Measurements from ENCODE around the gene DPP10.
"Not testable (repeated sequence)": the region's sequence is repeated elsewhere in the genome, so short reads cannot be mapped to it uniquely, and the experiment has no call there.

Gene DPP10

DNA sequence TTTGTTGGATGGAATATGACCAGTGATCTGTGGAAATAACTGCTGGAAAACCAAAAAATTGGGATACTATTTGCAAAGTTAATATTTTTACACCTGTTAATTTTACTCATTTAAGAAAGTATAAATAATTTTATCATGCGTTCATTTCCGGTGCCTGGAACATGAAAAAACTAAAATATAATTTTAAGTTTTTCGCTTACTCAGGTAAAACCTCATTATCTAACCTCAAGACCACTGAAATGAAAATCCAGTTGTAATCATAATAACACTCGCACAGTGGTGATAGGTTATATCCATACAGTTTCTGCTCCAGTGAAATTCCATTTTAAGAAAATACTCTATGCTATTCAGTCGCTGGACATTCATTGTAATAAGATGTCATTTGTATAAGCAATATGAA is 517.9 kb downstream of the DPP10 start:
- DNase-seq (ENCODE audit: low read depth, low spot score) = no peak

DNA sequence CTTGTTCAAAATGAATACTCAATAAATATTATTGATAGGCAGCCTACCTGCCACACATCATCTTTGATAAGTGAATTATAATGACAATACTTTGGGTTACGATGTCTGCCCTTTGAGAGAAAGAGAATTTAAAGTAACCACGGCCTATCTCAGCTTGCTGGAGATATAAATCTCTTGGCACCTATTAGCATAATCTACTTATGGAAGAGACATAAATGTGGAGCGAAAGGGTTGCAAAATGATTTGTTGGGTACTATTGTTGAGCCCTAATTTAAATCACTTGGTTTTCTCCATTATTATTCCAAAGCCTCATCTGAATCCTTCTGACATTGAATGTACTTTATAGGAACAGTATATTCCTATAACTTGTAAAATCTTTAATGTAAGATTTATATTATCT is 520.1 kb downstream of the DPP10 start:
- no peak for DNase-seq (ENCODE audit: low read depth, low spot score)

DNA sequence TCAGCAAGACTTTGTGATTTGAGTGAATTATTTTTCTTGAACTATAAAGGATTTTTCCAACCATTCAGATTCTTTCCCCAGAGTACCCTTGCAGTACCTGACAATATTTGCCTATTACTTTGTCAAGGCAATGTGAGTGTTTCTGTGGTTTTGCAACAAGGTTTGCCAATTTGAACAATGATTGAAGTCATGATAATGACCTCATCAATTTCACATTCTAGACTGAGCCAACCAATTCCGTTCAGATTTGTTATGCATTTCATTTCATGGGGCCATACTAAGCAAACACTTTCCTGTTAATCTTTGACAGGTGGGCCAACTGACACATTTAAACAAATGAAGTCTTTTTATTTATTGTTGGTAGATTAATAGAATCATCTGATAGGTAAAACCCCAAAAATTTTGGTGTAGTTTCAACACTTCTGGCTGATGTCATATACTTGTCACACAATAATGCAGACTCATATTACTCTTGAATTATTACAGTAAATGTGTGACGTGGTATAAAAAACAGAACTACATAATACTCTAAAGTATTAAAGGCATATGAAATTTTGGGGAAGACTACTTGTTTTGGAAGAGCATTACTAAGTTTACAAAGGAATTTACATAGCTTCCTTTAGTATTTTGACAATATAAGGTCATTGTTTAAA is 526.4 kb downstream of the DPP10 start:
- DNase-seq (ENCODE audit: low read depth, low spot score) = no peak

- not testable (repeated sequence) for DNase-seq (ENCODE audit: low read depth, low spot score)
Observed at GRCh38 chr2:115004321-115004720, 561.9 kb downstream of the DPP10 start.

DNA sequence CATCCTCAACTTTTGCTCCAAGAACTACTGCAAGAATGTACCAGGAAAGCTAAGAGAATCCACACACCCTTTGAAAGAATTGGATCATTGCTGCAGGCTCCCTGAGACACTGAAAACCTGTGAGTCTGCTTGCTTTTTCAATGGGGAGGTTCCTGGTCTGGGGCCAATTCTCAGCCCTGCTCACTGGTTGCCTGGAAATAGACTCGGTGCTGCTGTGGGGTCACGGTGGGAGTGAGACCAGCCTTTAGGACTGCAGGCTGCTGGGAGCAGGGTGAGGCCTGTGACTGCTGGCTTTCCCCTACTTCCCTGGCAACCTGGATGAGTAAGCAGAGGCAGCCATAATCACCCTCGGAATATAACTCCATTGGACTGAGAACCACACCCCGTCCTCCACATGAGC is 569.3 kb downstream of the DPP10 start:
- DNase-seq (ENCODE audit: low read depth, low spot score) = no peak

- not testable (repeated sequence) for DNase-seq (ENCODE audit: low read depth, low spot score)
Observed at GRCh38 chr2:115022013-115022412, 579.6 kb downstream of the DPP10 start.

- DNase-seq (ENCODE audit: low read depth, low spot score) = no peak
Observed at GRCh38 chr2:115034801-115035200, 592.4 kb downstream of the DPP10 start.

DNA sequence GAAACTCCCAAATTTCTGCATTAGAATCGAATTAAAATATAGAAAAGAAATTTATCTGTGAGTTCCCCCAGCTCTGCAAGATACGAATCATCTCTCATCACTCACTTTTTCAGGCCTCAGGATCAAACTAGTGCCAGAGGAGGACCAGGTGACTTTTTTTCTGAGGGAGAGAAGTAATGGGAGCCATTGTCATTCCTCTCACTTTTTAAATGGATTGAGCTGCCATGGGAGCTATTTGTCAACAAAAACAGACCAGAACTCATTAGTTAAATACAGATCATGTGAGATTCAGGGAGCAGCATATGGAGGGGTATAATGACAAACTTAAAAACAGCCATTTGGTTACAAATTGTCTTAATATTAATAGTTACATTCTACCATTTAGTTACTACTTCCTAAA is 594.4 kb downstream of the DPP10 start:
- no peak for DNase-seq (ENCODE audit: low read depth, low spot score)

DNA sequence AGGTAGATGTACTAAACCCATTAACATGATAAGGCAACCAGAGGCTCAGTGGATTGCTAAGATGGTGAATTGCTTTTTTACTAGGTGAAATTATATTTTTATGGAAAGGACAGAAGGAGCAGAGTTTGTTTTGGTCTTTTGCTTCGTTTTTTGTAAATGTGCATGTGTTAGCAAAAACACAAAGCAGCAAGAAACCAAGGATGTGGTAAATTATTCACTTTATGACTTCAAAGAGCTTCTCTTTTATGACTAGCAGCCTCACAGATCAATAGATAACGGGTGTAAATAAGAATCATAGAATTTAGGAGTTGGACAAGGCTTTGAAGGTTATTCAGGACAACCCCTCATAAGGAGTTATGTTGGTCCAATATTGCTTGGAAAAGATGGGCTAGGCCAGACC is 615.0 kb downstream of the DPP10 start:
- DNase-seq (ENCODE audit: low read depth, low spot score) = no peak

GRCh38 chr2:115070002-115070401 is 627.6 kb downstream of the DPP10 start:
- DNase-seq (ENCODE audit: low read depth, low spot score) = no peak

DNA sequence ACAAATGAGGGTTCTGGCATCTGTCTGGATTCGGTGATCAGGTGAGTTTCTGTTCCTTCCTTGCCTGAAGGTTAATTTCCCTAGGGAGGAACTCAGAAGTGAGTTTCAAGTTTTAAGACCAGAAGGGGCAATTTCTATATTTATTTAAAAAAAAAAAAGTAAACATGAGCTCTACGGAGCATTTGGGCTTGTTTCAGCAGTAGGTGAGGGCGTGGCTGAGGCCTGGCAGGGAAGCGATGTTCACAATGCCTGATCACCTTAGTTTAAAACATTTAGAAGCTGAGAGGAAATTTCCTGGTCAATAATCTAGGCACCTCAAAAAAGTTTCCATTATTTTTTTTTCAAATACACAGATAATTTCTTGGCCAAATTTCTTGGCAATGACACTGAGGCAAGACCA is 629.1 kb downstream of the DPP10 start:
- no peak for DNase-seq (ENCODE audit: low read depth, low spot score)

DNA sequence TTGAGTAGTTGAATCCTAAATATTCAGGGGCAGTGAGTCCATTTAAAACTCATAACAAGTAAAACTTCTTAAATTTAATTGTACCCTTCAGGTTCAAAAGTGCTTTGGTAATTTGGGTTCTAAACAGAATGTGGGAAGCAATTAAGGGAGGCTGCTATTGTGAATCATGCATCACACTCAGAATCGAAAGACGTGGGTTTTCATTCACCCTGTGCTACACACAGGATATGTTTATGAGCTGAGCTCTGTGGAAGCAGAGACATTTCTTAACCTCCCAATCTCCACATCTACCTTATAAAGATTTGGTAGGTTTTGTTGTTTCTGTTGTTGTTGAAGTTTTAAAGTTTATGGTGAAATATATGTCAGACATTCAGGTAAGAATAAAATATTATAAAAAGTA is 633.4 kb downstream of the DPP10 start:
- no peak for DNase-seq (ENCODE audit: low read depth, low spot score)

GRCh38 chr2:115077626-115078025 is 635.2 kb downstream of the DPP10 start:
- DNase-seq (ENCODE audit: low read depth, low spot score) = no peak

DNA sequence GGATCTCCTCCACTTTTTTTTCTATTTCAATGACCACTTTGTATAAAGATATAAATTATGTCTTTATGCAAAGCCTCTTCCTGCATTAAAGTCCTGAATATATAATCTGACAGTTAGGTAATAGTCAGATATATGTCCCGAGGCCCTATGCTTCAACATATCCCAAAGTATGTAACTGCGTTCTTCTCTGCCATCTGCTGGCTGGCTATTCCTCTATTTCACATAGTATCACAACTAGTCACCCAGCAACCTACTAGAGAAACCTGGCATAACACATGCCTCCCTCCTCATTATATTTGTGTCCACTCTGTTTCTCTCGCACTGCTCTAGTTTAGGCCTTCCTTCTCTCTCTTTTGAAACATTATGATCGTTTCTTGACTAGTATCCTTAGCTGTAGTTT is 640.8 kb downstream of the DPP10 start:
- no peak for DNase-seq (ENCODE audit: low read depth, low spot score)

DNA sequence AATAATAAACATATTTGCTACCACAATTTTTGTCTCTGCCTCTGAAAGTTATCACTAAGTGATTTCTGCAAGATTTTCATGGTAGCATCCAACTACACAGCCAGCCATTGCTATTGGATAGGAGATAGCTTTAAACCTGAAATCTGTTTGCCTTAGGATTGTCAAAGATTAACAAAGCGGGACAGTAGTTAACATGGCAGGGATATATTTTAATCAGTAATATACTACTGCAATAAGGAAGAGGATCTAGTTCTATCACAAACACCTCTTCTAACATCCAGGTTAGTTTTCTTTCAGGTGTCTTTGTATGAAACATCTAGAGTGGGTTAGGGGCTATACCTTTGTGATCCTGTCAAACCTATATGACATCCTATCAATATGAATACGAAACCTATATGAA is 641.3 kb downstream of the DPP10 start:
- DNase-seq (ENCODE audit: low read depth, low spot score) = no peak

DNA sequence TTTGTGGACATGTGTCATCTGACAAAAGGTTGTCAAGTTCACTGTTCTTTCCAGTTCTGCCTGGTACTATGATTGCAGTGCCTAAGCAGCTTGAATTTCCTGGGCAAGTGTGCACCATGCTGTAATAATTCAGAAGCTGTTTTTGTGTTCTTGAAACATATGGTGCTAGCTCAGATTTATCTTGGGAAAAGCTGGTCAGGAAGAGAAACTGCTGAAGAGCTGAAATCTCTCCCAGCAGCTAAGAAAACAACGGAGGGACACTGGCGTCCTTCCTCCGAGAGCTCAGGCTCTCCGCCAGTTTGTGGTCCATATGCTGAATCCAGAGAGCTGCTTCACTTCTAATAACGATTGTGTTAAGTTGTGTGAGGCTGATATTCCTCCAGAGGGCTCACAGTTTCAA is 642.0 kb downstream of the DPP10 start:
- DNase-seq (ENCODE audit: low read depth, low spot score) = no peak

DNA sequence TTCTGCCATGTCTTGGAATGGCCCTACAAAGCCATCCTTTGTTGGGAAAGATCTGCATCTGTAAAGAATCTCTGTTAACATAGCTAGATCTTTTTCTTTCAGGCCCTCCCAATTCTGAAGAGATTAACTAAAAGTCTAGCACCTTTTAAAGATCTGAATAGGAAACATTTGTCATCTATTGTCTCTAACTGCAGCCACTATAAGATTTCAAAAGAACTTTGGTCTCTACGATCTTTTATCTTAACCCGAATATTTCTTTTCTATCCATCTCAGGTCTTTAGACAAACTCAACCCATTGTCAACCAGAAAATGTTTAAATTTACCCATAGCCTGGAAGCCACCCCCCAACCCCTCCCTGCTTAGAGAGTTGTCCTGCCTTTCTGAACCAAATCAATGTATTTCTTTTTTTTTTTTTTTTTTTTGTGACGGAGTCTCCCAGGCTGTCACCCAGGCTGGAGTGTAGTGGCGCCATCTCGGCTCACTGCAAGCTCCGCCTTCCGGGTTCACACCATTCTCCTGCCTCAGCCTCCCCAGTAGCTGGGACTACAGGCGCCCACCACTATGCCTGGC is 643.7 kb downstream of the DPP10 start:
- DNase-seq (ENCODE audit: low read depth, low spot score) = not testable (repeated sequence)

DNA sequence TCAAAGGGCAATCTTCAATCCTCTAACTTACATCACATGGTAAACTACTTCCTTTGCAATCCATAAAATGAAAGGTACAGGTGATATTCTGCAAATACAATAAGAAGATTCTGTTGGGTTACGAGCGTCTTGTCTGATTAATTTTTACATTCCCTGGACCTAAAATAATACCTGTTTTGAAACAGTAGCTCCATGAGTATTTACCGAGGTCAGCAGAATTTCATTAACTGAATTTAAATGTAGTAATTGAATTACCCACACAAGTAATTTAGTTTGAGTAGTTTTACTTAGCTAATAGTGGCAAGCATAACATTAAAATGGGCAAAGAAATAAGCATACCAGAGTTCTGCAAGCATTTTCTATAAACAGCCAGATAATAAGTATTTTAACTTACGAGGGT is 652.0 kb downstream of the DPP10 start:
- no peak for DNase-seq (ENCODE audit: low read depth, low spot score)

DNA sequence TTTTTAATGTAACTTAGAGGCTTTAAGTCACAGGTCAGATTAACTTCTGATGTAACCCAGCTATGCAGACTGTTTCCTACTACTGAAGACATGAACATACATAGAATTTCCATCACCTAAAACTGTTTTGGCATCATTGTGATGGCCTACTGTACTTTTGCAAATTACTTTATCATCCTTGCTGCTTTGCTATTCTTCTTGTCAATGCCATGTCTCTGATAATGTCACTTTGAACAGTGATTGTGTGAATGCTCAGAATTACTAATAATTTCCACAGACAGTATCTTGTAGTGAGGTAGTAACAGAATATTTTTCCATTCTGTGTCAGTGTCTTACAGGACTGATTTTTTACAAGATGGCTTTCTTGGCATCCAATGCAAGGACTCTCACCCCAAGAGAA is 663.5 kb downstream of the DPP10 start:
- no peak for DNase-seq (ENCODE audit: low read depth, low spot score)

- DNase-seq (ENCODE audit: low read depth, low spot score) = no peak
Observed at GRCh38 chr2:115115135-115115534, 672.7 kb downstream of the DPP10 start.

GRCh38 chr2:115118306-115118705 is 675.9 kb downstream of the DPP10 start:
- no peak for DNase-seq (ENCODE audit: low read depth, low spot score)

GRCh38 chr2:115119086-115119485 is 676.6 kb downstream of the DPP10 start:
- no peak for DNase-seq (ENCODE audit: low read depth, low spot score)

- no peak for DNase-seq (ENCODE audit: low read depth, low spot score)
Observed at GRCh38 chr2:115122701-115123100, 680.3 kb downstream of the DPP10 start.

DNA sequence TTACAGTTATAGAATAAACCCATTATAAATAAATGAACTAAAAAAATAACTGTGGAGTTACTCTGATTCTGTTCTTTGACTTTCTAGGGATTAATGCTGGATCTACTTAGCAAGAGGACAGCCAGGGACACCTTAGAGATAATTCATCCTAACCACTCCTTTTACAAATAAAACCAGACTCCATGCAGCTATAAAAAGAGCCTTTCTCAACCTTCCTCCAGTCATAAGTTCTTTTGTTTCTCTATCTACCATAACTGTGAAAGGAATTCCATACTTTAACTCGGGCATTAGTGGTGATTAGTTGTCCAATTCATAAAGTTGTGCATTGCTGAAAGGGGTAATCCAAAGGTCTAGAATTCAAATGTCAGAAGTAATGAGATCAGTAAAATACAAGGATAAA is 682.4 kb downstream of the DPP10 start:
- DNase-seq (ENCODE audit: low read depth, low spot score) = no peak
